DND-41 (cell line): ENCODE results near the gene FFAR2.
"Not testable (repeated sequence)": the region's sequence is repeated elsewhere in the genome, so short reads cannot be mapped to it uniquely, and the experiment has no call there.

Experiments used
- EZH2 ChIP-seq: IDR thresholded peaks from 3 replicates; pipeline ENCODE4 v1.6.1; 2012; ENCODE audit warnings: borderline replicate concordance, low read depth, mild to moderate bottlenecking, moderate library complexity, low read length, inconsistent platforms; ENCODE audit not compliant: severe bottlenecking
- TF ChIP-seq, protein P1 (sequence below): IDR thresholded peaks from 2 replicates; pipeline ENCODE4 v1.5.1; 2012; ENCODE audit warnings: borderline replicate concordance, low read length, moderate library complexity, mild to moderate bottlenecking; ENCODE audit not compliant: poor library complexity, severe bottlenecking; ENCODE audit errors: extremely low read depth

DNA sequence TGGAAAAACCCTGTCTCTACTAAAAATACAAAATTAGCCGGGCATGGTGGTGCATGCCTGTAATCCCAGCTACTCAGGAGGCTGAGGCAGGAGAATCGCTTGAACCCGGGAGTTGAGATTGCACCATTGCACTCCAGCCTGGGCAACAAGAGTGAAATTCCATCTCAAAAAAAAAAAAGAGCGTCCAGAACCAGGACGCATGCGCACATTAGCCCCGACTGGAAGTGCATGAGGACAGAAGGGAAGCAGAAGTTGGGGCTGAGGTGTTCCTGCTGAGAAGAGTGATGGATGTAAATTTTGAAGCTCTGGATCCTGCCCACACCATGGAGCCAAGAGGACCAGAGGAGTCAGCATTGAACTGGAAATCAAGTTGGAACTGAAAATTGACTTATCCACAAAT lies 26.5 kb downstream of the FFAR2 start:
- TF ChIP-seq, protein P1, sequence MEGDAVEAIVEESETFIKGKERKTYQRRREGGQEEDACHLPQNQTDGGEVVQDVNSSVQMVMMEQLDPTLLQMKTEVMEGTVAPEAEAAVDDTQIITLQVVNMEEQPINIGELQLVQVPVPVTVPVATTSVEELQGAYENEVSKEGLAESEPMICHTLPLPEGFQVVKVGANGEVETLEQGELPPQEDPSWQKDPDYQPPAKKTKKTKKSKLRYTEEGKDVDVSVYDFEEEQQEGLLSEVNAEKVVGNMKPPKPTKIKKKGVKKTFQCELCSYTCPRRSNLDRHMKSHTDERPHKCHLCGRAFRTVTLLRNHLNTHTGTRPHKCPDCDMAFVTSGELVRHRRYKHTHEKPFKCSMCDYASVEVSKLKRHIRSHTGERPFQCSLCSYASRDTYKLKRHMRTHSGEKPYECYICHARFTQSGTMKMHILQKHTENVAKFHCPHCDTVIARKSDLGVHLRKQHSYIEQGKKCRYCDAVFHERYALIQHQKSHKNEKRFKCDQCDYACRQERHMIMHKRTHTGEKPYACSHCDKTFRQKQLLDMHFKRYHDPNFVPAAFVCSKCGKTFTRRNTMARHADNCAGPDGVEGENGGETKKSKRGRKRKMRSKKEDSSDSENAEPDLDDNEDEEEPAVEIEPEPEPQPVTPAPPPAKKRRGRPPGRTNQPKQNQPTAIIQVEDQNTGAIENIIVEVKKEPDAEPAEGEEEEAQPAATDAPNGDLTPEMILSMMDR = not testable (repeated sequence)
- TF ChIP-seq EZH2 = not testable (repeated sequence)
